Endothelial cell of umbilical vein (primary cell): ENCODE results near the gene MYLK. TPM values are rescaled to one million over a fixed set of nuclear protein-coding genes. Genes with fewer than 3 reads are reported as not detected.

ENCODE experiments used
- BruUV-seq: library from RNA; stranded (reverse); fragments of 400-500 nt; replicated peaks from 2 replicates; lab custom pipeline; 2021; lab: Mats Ljungman, UMichigan
- CTCF ChIA-PET: fragments of 300-600, 350-600 bp; sonication (Branson Sonifier 250); formaldehyde crosslinking; loops from one replicate; lab custom pipeline; 2021; ENCODE audit warnings: antibody characterized with exemption, inconsistent platforms; lab: Charles Lee
- POLR2A ChIA-PET: fragments of 300-600, 350-600 bp; sonication (Branson Sonifier 250); formaldehyde crosslinking; loops from one replicate; lab custom pipeline; 2021; ENCODE audit warnings: antibody characterized with exemption, inconsistent platforms; lab: Charles Lee
- DNase-seq: peaks from one replicate; pipeline ENCODE4 v3.0.0-alpha.2; 2011; ENCODE audit warnings: low read depth, low spot score
- FAIRE-seq: peaks from 2 replicates; lab custom pipeline; 2011; peaks lifted over from hg19 to GRCh38; lab: Jason Lieb, UNC
- H2AFZ ChIP-seq: 2 replicates; pipeline ENCODE4 v1.6.0; 2012; ENCODE audit warnings: low read depth, low read length, control low read depth, inconsistent platforms
- H3K27ac ChIP-seq: 2 replicates; pipeline ENCODE4 v1.5.1; 2011; ENCODE audit warnings: low read depth, mild to moderate bottlenecking, control low read depth, low read length, moderate library complexity; ENCODE audit not compliant: insufficient read depth
- H3K27me3 ChIP-seq, 2 experiments: 2 replicates each; pipeline versions ENCODE4 v1.6.0 to v1.6.1; 2011; ENCODE audit warnings: low read length in 2 of 2, mixed read lengths in 1 of 2; ENCODE audit not compliant: control insufficient read depth in 2 of 2, insufficient read depth in 2 of 2
- H3K36me3 ChIP-seq, 2 experiments: 2 replicates in 1 of 2; 3 replicates in 1 of 2; pipeline ENCODE4 v1.5.1; 2011; ENCODE audit warnings: low read length in 2 of 2, mild to moderate bottlenecking in 1 of 2, moderate library complexity in 1 of 2; ENCODE audit not compliant: control insufficient read depth in 2 of 2, insufficient read depth in 2 of 2; ENCODE audit errors: extremely low read depth in 1 of 2
- H3K4me1 ChIP-seq: 3 replicates; pipeline ENCODE4 v1.5.1; 2011; ENCODE audit warnings: mild to moderate bottlenecking, low read length; ENCODE audit not compliant: control insufficient read depth, insufficient read depth; ENCODE audit errors: extremely low read depth
- H3K4me2 ChIP-seq: 2 replicates; pipeline ENCODE4 v1.6.1; 2011; ENCODE audit warnings: low read length, control low read depth, mixed read lengths; ENCODE audit not compliant: insufficient read depth
- H3K4me3 ChIP-seq, 3 experiments: fragments of 200-600 bp in 1 of 3; sonication (generic), shearing (Covaris generic) in 1 of 3; replicated peaks in 1 of 3; 2 replicates each; pipeline ENCODE4 v1.5.1; 2011 to 2016; ENCODE audit warnings: control low read depth in 3 of 3, low read length in 3 of 3, mild to moderate bottlenecking in 2 of 3, inconsistent platforms in 1 of 3, low read depth in 1 of 3, moderate library complexity in 1 of 3; ENCODE audit not compliant: insufficient read depth in 1 of 3
- H3K79me2 ChIP-seq: 2 replicates; pipeline ENCODE4 v1.6.0; 2012; ENCODE audit warnings: low read length, inconsistent platforms; ENCODE audit not compliant: control insufficient read depth, insufficient read depth
- H3K9ac ChIP-seq: replicated peaks from 2 replicates; pipeline ENCODE3; 2011; ENCODE audit warnings: low read length, control low read depth; ENCODE audit not compliant: insufficient read depth; ENCODE audit errors: extremely low read depth
- H3K9me1 ChIP-seq: replicated peaks from 3 replicates; pipeline ENCODE4 v1.6.0; 2011; ENCODE audit warnings: mild to moderate bottlenecking, low read length; ENCODE audit not compliant: control insufficient read depth, insufficient read depth; ENCODE audit errors: extremely low read depth
- H3K9me3 ChIP-seq: replicated peaks from 2 replicates; pipeline ENCODE4 v1.5.1; 2012; ENCODE audit warnings: low read length, inconsistent platforms; ENCODE audit not compliant: control insufficient read depth, insufficient read depth
- H4K20me1 ChIP-seq: replicated peaks from 2 replicates; pipeline ENCODE3; 2011; ENCODE audit warnings: mild to moderate bottlenecking, low read length; ENCODE audit not compliant: control insufficient read depth, insufficient read depth; ENCODE audit errors: extremely low read depth
- EZH2 ChIP-seq: IDR thresholded peaks from 2 replicates; pipeline ENCODE4 v1.6.1; 2012; ENCODE audit warnings: borderline replicate concordance, low read depth, mild to moderate bottlenecking, moderate library complexity, low read length, inconsistent platforms; ENCODE audit not compliant: severe bottlenecking
- FOS ChIP-seq: IDR thresholded peaks from 2 replicates; pipeline ENCODE4 v1.6.1; 2011; ENCODE audit warnings: mild to moderate bottlenecking, low read length, moderate library complexity, borderline replicate concordance; ENCODE audit not compliant: insufficient read depth
- GATA2 ChIP-seq: IDR thresholded peaks from 2 replicates; pipeline ENCODE4 v1.7.0; 2011; ENCODE audit warnings: low read depth, mild to moderate bottlenecking, moderate library complexity, mixed read lengths, low read length; ENCODE audit not compliant: insufficient read length, insufficient read depth
- JUN ChIP-seq: IDR thresholded peaks from 2 replicates; pipeline ENCODE4 v1.6.1; 2011; ENCODE audit warnings: borderline replicate concordance, low read depth; ENCODE audit not compliant: insufficient read length, insufficient read depth
- MYC ChIP-seq: IDR thresholded peaks from one replicate; pipeline ENCODE4 v1.6.1; 2011; ENCODE audit warnings: mild to moderate bottlenecking, low read depth, low read length
- POLR2A ChIP-seq: IDR thresholded peaks from 2 replicates; pipeline ENCODE4 v1.6.1; 2012; ENCODE audit warnings: low read depth, mild to moderate bottlenecking, control low read depth, low read length
- POLR2AphosphoS5 ChIP-seq: IDR thresholded peaks from 2 replicates; pipeline ENCODE4 v1.6.1; 2012; ENCODE audit warnings: low read depth, mild to moderate bottlenecking, control low read depth, low read length, moderate library complexity; ENCODE audit not compliant: insufficient read depth
- dilution Hi-C: fragments of 300-500 bp; cut with MboI; formaldehyde crosslinking; loops from one replicate; pipeline ENCODE4 v1.15.0; 2019; ENCODE audit warnings: low sequenced_read_pairs; ENCODE audit not compliant: extremely low pct_ligation_motif_present
- intact Hi-C: fragments of 100-400 bp; cut with micrococcal nuclease; formaldehyde crosslinking; loops from one replicate; pipeline ENCODE4 v1.10.0; 2022
- polyA plus RNA-seq, 4 experiments: library from polyadenylated mRNA; depleted of rRNA in 3 of 4; stranded (reverse) in 3 of 4; unstranded in 1 of 4; fragments of >200 nt; gene quantifications; 2 replicates each; pipeline versions ENCODE4 v1.2.1 to v1.2.3, GENCODE V29; 2011 to 2012; ENCODE audit warnings: missing spikeins in 1 of 4
- total RNA-seq: library from RNA; stranded (reverse); gene quantifications from 2 replicates; pipeline ENCODE4 v1.2.3, GENCODE V29; 2021
- TF ChIP-seq, protein P1 (sequence below): IDR thresholded peaks from 2 replicates; pipeline ENCODE4 v1.6.1; 2011; ENCODE audit not compliant: insufficient read depth, insufficient read length
- TF ChIP-seq, protein P2 (sequence below), 2 donors: IDR thresholded peaks; 1 replicate in 1 of 2; 2 replicates in 1 of 2; pipeline ENCODE4 v1.5.1; 2011; ENCODE audit warnings: low read length in 2 of 2, mild to moderate bottlenecking in 2 of 2, moderate library complexity in 2 of 2, control low read depth in 1 of 2, inconsistent platforms in 1 of 2, low read depth in 1 of 2; ENCODE audit not compliant: insufficient read depth in 1 of 2; ENCODE audit errors: extremely low read depth in 1 of 2

MYLK gene
- total and polyA plus RNA-seq, 2 donors (not counting 3 experiments of a cell fraction or from before 2014, with no cell fraction given), result 10.0 to 22.2 TPM

DNA sequence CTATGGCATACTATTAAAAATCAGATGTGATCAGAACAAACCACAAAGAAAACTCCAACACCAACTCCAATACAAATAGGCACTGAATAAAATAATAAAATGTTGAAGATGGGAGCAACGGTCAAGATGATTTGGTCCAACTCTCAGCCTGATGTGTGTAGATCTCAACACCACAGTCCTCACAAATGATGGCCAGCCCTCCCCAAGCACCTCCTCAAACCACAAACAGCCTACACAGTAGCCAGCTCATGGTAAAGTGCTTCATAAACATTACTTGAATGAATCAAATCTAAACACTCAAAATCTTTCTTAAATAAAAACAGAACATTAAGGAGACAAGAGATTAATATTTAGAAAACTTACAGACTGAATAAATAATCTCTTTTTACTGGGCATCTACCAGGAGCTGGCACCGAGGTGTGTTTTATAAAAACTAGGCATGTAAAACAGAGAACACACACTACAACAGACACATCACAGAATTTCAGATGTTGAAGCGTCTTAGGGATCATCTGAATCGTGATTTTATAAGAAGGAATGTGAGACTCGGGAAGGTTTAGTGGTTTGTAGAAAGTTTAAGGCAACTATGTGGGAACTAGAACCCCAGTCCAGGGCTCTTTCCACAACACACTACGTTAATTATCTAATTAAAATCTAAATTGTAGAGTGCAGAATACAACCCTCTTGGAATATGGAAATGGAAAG, 102.4 kb downstream of the MYLK start:
- no peaks in the 10 kb centered on the region for H4K20me1 ChIP-seq
- H3K4me2 ChIP-seq, result no peak overlapping the region
- DNase-seq (no peak), FAIRE-seq (no peak)
- H3K27ac ChIP-seq, result no peak overlapping the region
- TF ChIP-seq MYC (no peak), EZH2 (no peak), JUN (no peak), FOS (no peak), POLR2AphosphoS5 (no peak), GATA2 (no peak), POLR2A (no peak)
- TF ChIP-seq, protein P1, sequence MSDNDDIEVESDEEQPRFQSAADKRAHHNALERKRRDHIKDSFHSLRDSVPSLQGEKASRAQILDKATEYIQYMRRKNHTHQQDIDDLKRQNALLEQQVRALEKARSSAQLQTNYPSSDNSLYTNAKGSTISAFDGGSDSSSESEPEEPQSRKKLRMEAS, result no peak
- TF ChIP-seq, protein P2, sequence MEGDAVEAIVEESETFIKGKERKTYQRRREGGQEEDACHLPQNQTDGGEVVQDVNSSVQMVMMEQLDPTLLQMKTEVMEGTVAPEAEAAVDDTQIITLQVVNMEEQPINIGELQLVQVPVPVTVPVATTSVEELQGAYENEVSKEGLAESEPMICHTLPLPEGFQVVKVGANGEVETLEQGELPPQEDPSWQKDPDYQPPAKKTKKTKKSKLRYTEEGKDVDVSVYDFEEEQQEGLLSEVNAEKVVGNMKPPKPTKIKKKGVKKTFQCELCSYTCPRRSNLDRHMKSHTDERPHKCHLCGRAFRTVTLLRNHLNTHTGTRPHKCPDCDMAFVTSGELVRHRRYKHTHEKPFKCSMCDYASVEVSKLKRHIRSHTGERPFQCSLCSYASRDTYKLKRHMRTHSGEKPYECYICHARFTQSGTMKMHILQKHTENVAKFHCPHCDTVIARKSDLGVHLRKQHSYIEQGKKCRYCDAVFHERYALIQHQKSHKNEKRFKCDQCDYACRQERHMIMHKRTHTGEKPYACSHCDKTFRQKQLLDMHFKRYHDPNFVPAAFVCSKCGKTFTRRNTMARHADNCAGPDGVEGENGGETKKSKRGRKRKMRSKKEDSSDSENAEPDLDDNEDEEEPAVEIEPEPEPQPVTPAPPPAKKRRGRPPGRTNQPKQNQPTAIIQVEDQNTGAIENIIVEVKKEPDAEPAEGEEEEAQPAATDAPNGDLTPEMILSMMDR (IDR thresholded peaks at IDR 0.05; ENCODE audit: extremely low read depth in 1 of 2, insufficient read depth in 1 of 2, low read depth in 1 of 2, low read length in 2 of 2), result no peak
- dilution Hi-C loops (no loop called here), intact Hi-C loops (no loop called here)
- no peak overlapping the region for H3K9ac ChIP-seq
- CTCF ChIA-PET, result interaction anchor here (1.0 to 1.4 kb wide), 3 partner anchors 14 to 58 kb away, joined by 3 to 4 read pairs (median 4); no protein-coding TSS in a partner anchor
- no TSS peak for BruUV-seq
- H3K9me1 ChIP-seq, result no peaks in the 10 kb centered on the region
- peaks cover 11% of the 10 kb centered on the region for H3K4me1 ChIP-seq
- H3K9me3 ChIP-seq, result no peaks in the 10 kb centered on the region
- H3K36me3 ChIP-seq, result no peaks in the 10 kb centered on the region
- no peaks in the 10 kb centered on the region for H3K27me3 ChIP-seq
- no peak overlapping the region for H2AFZ ChIP-seq
- H3K4me3 ChIP-seq, result no peak overlapping the region
- POLR2A ChIA-PET, result no interaction called here
- no peaks in the 10 kb centered on the region for H3K79me2 ChIP-seq
